Stimulated activated CD8-positive, alpha-beta memory T cell treated with anti-CD3 and anti-CD28 coated beads, Interleukin-4, amount 100 ng/mL, for 4 hours (primary cell): Measurements from ENCODE around the gene DGKG.

ENCODE experiments used
- DNase-seq, 2 donors: peaks; one replicate each; pipeline ENCODE4 v3.0.0-alpha.2; 2020; ENCODE audit warnings: low read depth in 2 of 2, low spot score in 1 of 2

DGKG gene

DNA sequence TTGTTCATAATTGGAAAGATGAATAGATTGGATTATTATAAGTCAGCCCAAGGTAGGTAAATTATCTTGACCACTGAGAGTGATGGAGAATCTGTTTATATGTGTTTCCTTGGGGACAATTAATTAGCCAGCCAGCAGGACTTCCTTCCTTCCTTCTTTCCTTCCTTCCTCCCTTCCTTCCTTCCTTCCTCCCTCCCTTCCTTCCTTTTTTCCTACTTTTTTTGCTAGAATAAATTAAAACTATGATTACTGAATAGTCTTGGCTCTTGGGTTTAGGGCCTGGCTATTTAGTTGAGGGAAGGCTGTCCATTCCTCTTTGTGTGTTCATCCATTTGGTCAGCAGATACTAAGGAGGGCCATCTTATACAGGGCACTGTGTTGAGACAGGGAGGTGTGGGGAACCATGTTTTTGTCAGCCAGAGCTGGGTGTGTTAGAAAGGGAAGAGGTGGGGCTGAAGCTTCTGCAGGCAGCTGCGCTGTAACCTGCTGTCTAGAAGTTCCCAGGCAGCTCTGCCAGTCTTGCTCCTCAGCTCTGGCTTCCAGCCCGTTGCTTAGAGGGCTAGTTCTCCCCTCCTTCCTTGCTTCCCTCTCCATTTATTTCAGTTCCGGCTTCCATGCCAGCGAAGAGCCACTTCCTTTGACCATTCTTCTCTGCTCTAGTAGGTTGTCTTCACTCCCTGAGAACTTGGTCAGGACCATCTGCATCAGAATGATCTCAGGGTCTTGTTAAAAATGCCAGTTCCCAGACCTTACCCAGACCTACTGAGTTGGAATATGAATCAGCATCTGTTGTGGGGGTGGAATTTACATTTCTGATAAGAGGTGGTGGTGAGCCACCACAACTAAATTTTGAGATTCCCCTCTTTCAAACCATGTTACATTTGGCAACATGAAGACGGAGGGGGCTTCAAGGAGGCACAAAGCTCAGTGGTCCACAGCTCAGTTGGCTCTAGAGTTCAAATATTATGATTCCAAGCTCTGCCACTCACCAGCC is 113.9 kb downstream of the DGKG start:
- DNase-seq: no peak

DNA sequence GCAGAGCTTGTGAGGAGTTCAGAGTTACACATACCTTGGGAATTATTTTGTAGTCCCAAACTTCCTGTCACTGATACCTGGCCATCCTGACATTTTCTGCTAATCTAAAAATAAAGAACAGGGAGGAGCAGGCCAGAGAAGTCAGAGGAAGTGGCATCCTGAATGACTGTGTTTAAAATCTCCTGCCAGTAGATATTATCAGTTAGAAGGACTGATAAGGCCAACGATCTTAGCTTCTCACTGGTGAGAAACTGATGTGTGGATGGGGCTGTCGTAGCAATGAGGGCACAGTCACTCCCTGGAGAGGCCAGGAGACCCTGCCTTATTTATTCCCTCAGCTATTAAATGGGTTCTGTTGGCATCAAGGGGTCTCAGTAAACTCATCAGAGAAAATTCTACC is 115.1 kb downstream of the DGKG start:
- no peak for DNase-seq

- no peak for DNase-seq
These were observed 118.0 kb downstream of the DGKG start for GRCh38 chr3:186244016-186244415.

DNA sequence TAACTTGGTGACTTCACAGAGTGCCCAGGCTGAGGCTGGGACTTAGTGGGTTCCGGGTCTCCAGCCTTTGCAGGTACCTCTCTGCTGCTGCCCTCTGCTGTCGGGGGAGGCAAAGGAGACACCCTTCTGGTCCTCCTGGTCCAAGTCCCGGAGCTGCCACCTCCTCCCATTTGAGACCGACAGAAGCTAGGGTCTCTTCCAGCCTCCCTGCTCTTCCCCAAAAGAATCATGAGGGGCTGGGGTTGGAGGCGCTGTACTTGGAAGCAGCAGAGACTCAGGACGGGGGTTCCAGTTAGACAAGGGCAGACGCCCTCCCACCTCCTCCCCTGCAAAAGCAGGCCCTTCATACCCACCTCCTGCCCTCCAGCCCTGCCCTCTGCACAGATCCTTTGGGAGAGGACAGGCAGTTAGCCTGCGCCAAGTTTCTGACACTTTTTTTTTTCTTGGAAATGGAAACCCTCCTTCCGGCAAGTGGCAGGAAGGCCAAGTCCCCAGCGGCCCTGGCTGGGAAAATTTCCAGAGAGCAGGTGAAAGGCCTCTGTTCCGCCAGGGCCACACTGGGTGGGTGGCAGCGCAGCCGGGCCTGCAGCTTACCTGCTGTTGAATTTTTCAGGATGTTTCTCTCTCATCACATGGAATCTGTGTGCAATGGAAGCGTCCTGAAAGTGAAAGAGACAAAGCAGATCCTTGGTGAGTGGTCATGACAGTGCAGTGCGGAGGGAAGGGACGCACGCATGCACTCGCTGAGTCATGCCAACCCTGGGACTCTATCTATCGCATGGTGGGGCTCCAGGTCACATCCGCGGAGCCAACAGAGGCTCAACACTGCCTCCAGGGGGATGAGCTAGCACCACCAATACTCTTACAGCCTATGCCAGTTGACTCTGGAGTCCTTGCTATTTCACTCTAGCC is 119.9 kb downstream of the DGKG start:
- no peak for DNase-seq

- no peak for DNase-seq
These were observed 122.7 kb downstream of the DGKG start for GRCh38 chr3:186239321-186239720.

GRCh38 chr3:186237915-186238314 is 124.1 kb downstream of the DGKG start:
- DNase-seq: no peak

DNA sequence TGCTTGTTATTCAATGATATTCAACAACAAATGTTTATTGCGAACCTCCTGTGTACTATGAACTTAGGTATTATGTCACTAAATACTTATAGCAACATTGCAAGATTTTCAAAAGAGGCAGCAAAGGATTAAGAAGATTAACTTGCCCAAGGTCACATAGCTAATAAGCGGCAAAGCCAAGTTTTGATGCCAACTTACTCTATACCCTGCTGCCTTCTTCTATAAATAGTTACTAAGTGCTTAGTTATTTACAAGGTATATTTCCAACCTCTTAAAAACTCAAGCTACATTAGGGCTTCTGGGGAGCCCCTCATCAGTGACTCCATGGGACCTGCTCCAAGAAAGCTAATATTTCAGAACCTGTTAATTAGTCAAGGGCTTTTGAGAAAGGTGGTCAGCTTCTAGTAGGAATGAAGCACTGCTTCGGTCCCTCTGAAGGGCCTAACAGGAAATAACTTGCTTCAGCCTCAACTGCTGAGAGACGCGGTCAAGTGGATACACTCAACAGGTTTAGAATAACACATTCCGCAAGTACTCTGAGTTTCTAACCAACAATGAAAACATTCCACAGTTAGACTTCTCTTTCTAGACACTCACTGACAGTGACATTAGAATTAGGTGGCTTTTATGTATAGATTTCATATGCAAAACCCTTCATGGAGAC is 125.5 kb downstream of the DGKG start:
- DNase-seq: no peak

- no peak for DNase-seq
These were observed 126.5 kb downstream of the DGKG start for GRCh38 chr3:186235554-186235953.

DNA sequence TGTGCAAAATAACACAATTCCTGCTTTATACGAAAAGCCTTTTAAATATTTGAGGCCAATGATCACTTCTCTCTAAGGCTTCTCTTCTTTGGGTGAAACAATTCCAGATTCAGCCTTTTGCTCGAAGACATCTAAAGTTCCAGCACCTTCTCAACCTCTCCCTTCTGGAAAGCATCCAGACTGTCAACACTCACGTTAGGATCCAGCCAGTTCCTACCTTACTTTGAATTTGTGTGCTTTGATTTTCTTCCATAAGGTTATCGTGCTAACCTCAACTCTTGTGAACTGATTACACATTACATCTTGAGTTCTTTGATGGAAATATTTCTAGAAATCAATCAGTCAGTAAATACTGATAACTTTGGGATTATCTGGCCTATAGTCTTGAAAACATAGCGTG is 127.9 kb downstream of the DGKG start:
- no peak for DNase-seq

- DNase-seq: no peak
These were observed 135.6 kb downstream of the DGKG start for GRCh38 chr3:186226482-186226881.

GRCh38 chr3:186225603-186226002 is 136.4 kb downstream of the DGKG start:
- no peak for DNase-seq

- DNase-seq: no peak
These were observed 137.9 kb downstream of the DGKG start for GRCh38 chr3:186224041-186224610.

DNA sequence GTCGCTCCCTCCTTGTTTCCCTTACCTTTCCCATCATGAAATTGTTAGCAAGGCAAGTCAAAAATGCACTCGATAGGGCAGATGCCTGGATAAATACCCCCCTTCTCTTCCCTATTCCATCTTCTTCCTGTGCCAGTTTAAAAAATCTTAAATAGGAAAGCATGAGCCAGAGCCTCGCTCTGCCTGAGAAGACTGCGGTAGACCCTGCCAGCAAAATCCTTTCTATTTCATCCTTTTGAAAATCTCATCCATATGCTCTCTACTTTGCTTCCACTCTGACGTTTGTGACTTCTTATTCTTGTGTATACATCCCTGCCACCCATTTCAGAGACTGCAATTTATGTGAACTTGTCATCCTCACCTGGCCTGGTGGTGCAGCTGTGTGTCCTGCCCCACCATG is 138.6 kb downstream of the DGKG start:
- DNase-seq: no peak

DNA sequence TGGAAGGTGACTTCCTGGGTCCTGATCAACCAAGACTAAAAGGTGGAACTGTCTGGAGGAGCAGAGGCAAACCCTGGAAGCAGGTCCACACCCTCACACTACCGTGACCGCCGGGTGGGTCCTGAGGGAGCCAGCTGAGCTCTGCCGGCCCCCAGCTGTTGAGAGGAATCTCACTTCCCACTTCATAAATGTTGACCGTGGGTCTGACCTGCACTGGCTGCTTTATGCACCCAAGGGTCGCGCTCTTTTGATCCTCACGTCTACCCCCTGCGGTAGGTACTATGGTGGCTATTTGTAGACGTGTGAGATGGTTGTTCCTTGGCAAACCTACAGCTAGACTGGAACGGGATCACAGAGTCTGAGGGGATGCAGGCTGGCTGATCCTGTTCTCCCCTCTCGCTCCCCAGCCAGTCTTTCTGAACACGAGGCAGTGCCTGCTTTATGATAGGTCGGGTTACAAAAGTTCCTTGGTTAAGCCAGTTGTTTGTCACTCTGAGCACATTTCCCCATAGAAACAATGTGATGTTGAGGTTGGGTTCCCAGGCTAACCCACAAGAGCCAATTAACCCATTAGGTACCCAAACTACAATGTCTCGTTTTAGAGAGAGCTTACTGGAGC is 140.2 kb downstream of the DGKG start:
- no peak for DNase-seq

GRCh38 chr3:186220911-186221645 is 141.0 kb downstream of the DGKG start:
- no peak for DNase-seq

DNA sequence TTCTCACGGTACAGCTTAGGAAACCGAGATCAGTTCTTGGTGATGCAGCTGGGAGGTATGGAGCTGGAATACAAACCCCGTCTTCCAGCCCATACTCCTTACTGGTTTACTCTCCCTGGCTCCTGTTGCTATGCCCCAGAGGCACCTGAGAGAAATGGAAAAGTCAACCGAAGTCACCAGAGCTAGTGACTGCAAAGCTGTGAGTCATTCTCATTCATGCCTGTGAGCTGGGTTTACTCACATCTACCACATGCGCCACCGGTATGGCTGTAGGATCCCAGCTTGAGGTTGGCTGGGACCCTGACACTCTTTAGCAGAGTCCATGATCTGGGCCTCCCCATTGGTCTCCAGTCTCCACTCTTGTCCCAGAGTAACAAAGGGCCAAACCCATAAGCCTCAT is 141.7 kb downstream of the DGKG start:
- DNase-seq: no peak

- no peak for DNase-seq
These were observed 142.8 kb downstream of the DGKG start for GRCh38 chr3:186219211-186219638.

DNA sequence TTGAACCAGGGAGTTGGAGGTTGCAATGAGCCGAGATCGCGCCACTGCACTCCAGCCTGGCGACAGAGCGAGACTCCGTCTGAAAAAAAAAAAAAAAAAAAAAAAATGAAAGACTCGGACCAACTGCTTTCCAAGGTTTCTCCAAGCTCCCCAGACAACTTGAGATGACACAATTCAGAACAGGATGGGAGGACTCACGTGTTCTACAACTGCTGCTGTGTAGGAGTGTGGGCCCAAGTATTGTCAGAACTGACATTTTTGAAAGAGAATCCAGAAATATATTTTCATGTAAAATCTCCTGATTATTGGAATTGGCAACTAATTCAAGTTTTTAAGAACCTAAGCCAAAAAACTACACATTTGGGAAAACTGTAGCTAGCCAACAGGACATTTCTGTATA is 143.6 kb downstream of the DGKG start:
- no peak for DNase-seq

DNA sequence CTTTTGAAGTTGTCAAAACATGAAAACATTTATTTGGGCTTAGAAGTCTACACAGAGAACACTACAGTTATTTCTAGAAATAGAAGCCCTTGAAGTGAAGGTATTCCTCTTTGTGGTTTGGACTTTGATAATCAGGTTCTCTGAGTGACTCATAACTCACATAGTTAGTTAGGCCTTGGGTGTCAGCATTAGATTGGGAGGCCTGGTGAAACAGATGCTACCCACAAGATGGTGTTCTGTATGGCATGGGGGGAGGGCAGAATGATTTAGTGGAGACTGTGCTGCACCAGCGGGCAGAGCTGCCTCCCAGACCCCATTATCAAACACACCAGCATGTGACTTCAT is 144.2 kb downstream of the DGKG start:
- no peak for DNase-seq
